Mesenchymal stem cell (in vitro differentiated cells and primary cell): Measurements from ENCODE around the gene TRIOBP. TPM values are rescaled to one million over a fixed set of nuclear protein-coding genes. Genes with fewer than 3 reads are reported as not detected.

Source experiments
- DNase-seq: peaks from one replicate; pipeline ENCODE4 v3.0.0-alpha.2; 2013
- H2AFZ ChIP-seq: one replicate; pipeline ENCODE4 v1.6.1; 2013; ENCODE audit warnings: low read depth, mild to moderate bottlenecking, control low read depth, inconsistent platforms, low read length, moderate library complexity
- H2AK5ac ChIP-seq: 2 replicates; pipeline ENCODE4 v1.6.1; 2013; ENCODE audit warnings: low read length, moderate library complexity, mild to moderate bottlenecking, inconsistent platforms; ENCODE audit not compliant: severe bottlenecking
- H2BK120ac ChIP-seq: one replicate; pipeline ENCODE4 v1.6.1; 2013; ENCODE audit warnings: low read depth, mild to moderate bottlenecking, inconsistent platforms, low read length, moderate library complexity
- H2BK12ac ChIP-seq, 2 experiments: one replicate each; pipeline ENCODE4 v1.6.1; 2013; ENCODE audit warnings: inconsistent platforms in 2 of 2, low read length in 2 of 2, mild to moderate bottlenecking in 2 of 2, moderate library complexity in 2 of 2, control low read depth in 1 of 2
- H2BK15ac ChIP-seq: one replicate; pipeline ENCODE4 v1.6.1; 2013; ENCODE audit warnings: mild to moderate bottlenecking, low read depth, inconsistent platforms; ENCODE audit not compliant: poor library complexity, severe bottlenecking
- H2BK5ac ChIP-seq: 2 replicates; pipeline ENCODE4 v1.6.1; 2013; ENCODE audit warnings: low read depth, mild to moderate bottlenecking, low read length, control low read depth, inconsistent platforms; ENCODE audit not compliant: poor library complexity, severe bottlenecking
- H3K14ac ChIP-seq, 2 experiments: one replicate each; pipeline ENCODE4 v1.6.1; 2013; ENCODE audit warnings: inconsistent platforms in 2 of 2, low read length in 2 of 2, control low read depth in 1 of 2, mild to moderate bottlenecking in 1 of 2, moderate library complexity in 1 of 2
- H3K18ac ChIP-seq, 2 experiments: one replicate each; pipeline ENCODE4 v1.6.1; 2013; ENCODE audit warnings: inconsistent platforms in 2 of 2, low read length in 2 of 2, control low read depth in 1 of 2, low read depth in 1 of 2, mild to moderate bottlenecking in 1 of 2
- H3K23ac ChIP-seq, 2 experiments: one replicate each; pipeline ENCODE4 v1.6.1; 2013; ENCODE audit warnings: inconsistent platforms in 2 of 2, low read length in 2 of 2, mild to moderate bottlenecking in 2 of 2, moderate library complexity in 2 of 2, control low read depth in 1 of 2
- H3K27ac ChIP-seq: 2 replicates; pipeline ENCODE4 v1.5.1; 2013; ENCODE audit warnings: mild to moderate bottlenecking, moderate library complexity, low read length, control low read depth, inconsistent platforms; ENCODE audit not compliant: poor library complexity, severe bottlenecking
- H3K27me3 ChIP-seq, 2 experiments: 2 replicates each; pipeline versions ENCODE4 v1.6.1 to v1.7.0; 2013; ENCODE audit warnings: low read length in 2 of 2, mild to moderate bottlenecking in 2 of 2, moderate library complexity in 2 of 2, control low read depth in 1 of 2, inconsistent platforms in 1 of 2; ENCODE audit not compliant: control insufficient read depth in 1 of 2, insufficient read depth in 1 of 2
- H3K36me3 ChIP-seq, 2 experiments: 2 replicates each; pipeline versions ENCODE4 v1.6.1 to v1.7.0; 2013; ENCODE audit warnings: low read length in 2 of 2, control low read depth in 1 of 2, inconsistent platforms in 1 of 2, low read depth in 1 of 2, mild to moderate bottlenecking in 1 of 2; ENCODE audit not compliant: insufficient read depth in 2 of 2, control insufficient read depth in 1 of 2
- H3K4ac ChIP-seq, 2 experiments: one replicate each; pipeline ENCODE4 v1.6.1; 2013; ENCODE audit warnings: inconsistent platforms in 2 of 2, low read length in 2 of 2, mild to moderate bottlenecking in 2 of 2, moderate library complexity in 2 of 2, control low read depth in 1 of 2, low read depth in 1 of 2
- H3K4me1 ChIP-seq: 2 replicates; pipeline ENCODE4 v1.6.1; 2013; ENCODE audit warnings: low read depth, low read length, control low read depth; ENCODE audit not compliant: control insufficient read depth, insufficient read depth
- H3K4me2 ChIP-seq: 2 replicates; pipeline ENCODE4 v1.6.1; 2013; ENCODE audit warnings: low read length, mild to moderate bottlenecking, inconsistent platforms; ENCODE audit not compliant: poor library complexity, severe bottlenecking
- H3K4me3 ChIP-seq, 2 experiments: 2 replicates each; pipeline versions ENCODE4 v1.5.1 to v1.7.0; 2013; ENCODE audit warnings: low read length in 2 of 2, mild to moderate bottlenecking in 2 of 2, control low read depth in 1 of 2, low read depth in 1 of 2; ENCODE audit not compliant: insufficient read depth in 1 of 2
- H3K79me1 ChIP-seq: replicated peaks from 2 replicates; pipeline ENCODE4 v1.6.1; 2013; ENCODE audit warnings: mild to moderate bottlenecking, control low read depth, low read length, inconsistent platforms; ENCODE audit not compliant: poor library complexity, severe bottlenecking
- H3K9ac ChIP-seq: 2 replicates; pipeline ENCODE4 v1.7.0; 2013; ENCODE audit warnings: mild to moderate bottlenecking, low read length, moderate library complexity
- H3K9me3 ChIP-seq: 2 replicates; pipeline ENCODE4 v1.7.0; 2013; ENCODE audit warnings: mild to moderate bottlenecking, low read length; ENCODE audit not compliant: control insufficient read depth
- H4K8ac ChIP-seq: one replicate; pipeline ENCODE4 v1.6.1; 2013; ENCODE audit warnings: inconsistent platforms, mild to moderate bottlenecking, low read length, moderate library complexity
- H4K91ac ChIP-seq: one replicate; pipeline ENCODE4 v1.6.1; 2013; ENCODE audit warnings: mild to moderate bottlenecking, low read length, inconsistent platforms
- WGBS: methylation state at CpG from one replicate; pipeline ENCODE4 v1.1.7; 2013; ENCODE audit warnings: mixed read lengths; 5-methylcytosine and 5-hydroxymethylcytosine counted together
- small RNA-seq: library from polyadenylated mRNA; stranded (forward); fragments of <200 nt; extraction: miRNeasy Mini kit (QIAGEN cat#:217004); gene quantifications from one replicate; pipeline ENCODE3, GENCODE V24; 2013; ENCODE audit warnings: low read depth

The TRIOBP gene

GRCh38 chr22:37824674-37825641 lies 128.1 kb downstream of the TRIOBP start:
- Histone ChIP-seq H4K91ac (peak overlapping the region; percentile 29), H2BK120ac (no peak overlapping the region), H2AK5ac (no peak overlapping the region), H3K27ac (no peak overlapping the region), H3K27me3 (peaks cover 40% of the 10 kb centered on the region in 2 experiments), H3K79me1 (no peaks in the 10 kb centered on the region), H3K4me1 (peaks cover 12% of the 10 kb centered on the region), H3K9ac (no peak overlapping the region), H3K4ac (no peak overlapping the region), H3K23ac (no peak overlapping the region), H3K14ac (no peak overlapping the region), H3K4me2 (peak overlapping the region; percentile 37), H3K4me3 (peak overlapping the region; percentile 38 to 55), H4K8ac (peak overlapping the region; percentile 72), H2BK15ac (peak overlapping the region; percentile 26), H3K9me3 (no peaks in the 10 kb centered on the region), H3K18ac (peak overlapping the region in 1 of 2 experiments; percentile 42), H2BK5ac (no peak overlapping the region), H2AFZ (peak overlapping the region; percentile 51), H3K36me3 (peaks cover 8 to 20% of the 10 kb centered on the region in 2 experiments), H2BK12ac (no peak overlapping the region)
- WGBS, result 12% methylated on average over 91 of the region's 135 CpGs
- DNase-seq, result no peak

Small RNA genes within 50 kb of the gene (small RNA-seq; reads per million reads assigned to genes)
- gene RN7SL385P, result not detected
